HCT116 (cell line): ENCODE results near the gene HSPA12A. TPM values are rescaled to one million over a fixed set of nuclear protein-coding genes. Genes with fewer than 3 reads are reported as not detected.

Experiments
- ATAC-seq: fragments of 200-7000 bp; cut with Tn5 transposase; 2 replicates; pipeline ENCODE4 v1.9.1; 2020; ENCODE audit warnings: mild to moderate bottlenecking, moderate library complexity
- BruUV-seq: library from RNA; stranded (reverse); fragments of 400-500 nt; replicated peaks from 2 replicates; lab custom pipeline; 2021; lab: Mats Ljungman, UMichigan
- CTCF ChIA-PET: fragments of 300-600 bp; sonication (Branson Sonifier 250); formaldehyde crosslinking; loops from one replicate; lab custom pipeline; 2021; ENCODE audit warnings: antibody characterized with exemption; lab: Charles Lee
- POLR2A ChIA-PET: fragments of 300-600, 350-600 bp; sonication (Branson Sonifier 250); formaldehyde crosslinking; loops from one replicate; lab custom pipeline; 2021; ENCODE audit warnings: antibody characterized with exemption; lab: Charles Lee
- RAD21 ChIA-PET, 2 experiments: fragments of 300-600 bp; sonication (Branson Sonifier 250); formaldehyde crosslinking; loops; one replicate each; lab custom pipeline; 2023; ENCODE audit warnings: low total read pairs in 2 of 2; ENCODE audit not compliant: uncharacterized antibody in 2 of 2, unreplicated experiment in 2 of 2, low non-redundant PET in 1 of 2; lab: Charles Lee
- DNase-seq: peaks from one replicate; pipeline ENCODE4 v3.0.0-alpha.2; 2010; ENCODE audit warnings: low read depth, low spot score
- H2AFZ ChIP-seq: fragments of 200-600 bp; shearing (Covaris generic), sonication (generic); 2 replicates; pipeline ENCODE4 v1.6.1; 2017; ENCODE audit warnings: low read depth, mixed run types, mixed read lengths, antibody characterized with exemption, low read length; ENCODE audit not compliant: poor library complexity, severe bottlenecking
- H3K27ac ChIP-seq: 2 replicates; pipeline ENCODE4 v1.5.1; 2012; ENCODE audit warnings: low read depth, low read length
- H3K27me3 ChIP-seq: fragments of 200-600 bp; sonication (generic); 2 replicates; pipeline ENCODE4 v1.6.1; 2016; ENCODE audit warnings: mixed run types, low read length, mixed read lengths; ENCODE audit not compliant: insufficient read depth
- H3K36me3 ChIP-seq, 2 experiments: fragments of 200-500 bp in 1 of 2; fragments of 200-600 bp in 1 of 2; sonication (Bioruptor generic) in 1 of 2; sonication (generic) in 1 of 2; 2 replicates each; pipeline versions ENCODE4 v1.5.1 to v1.6.1; 2014 to 2016; ENCODE audit warnings: low read length in 2 of 2, inconsistent platforms in 1 of 2, mixed read lengths in 1 of 2, mixed run types in 1 of 2; ENCODE audit not compliant: insufficient read depth in 2 of 2, control insufficient read depth in 1 of 2
- H3K4me1 ChIP-seq, 2 experiments: fragments of 200-600 bp in 1 of 2; sonication (generic) in 1 of 2; 2 replicates each; pipeline versions ENCODE4 v1.5.1 to v1.6.1; 2012 to 2017; ENCODE audit warnings: low read length in 2 of 2, inconsistent platforms in 1 of 2, mild to moderate bottlenecking in 1 of 2, mixed read lengths in 1 of 2, mixed run types in 1 of 2, moderate library complexity in 1 of 2; ENCODE audit not compliant: insufficient read depth in 2 of 2, control insufficient read depth in 1 of 2
- H3K4me2 ChIP-seq: fragments of 200-600 bp; sonication (generic); 2 replicates; pipeline ENCODE4 v1.6.1; 2017; ENCODE audit warnings: mixed run types, low read length, mixed read lengths
- H3K4me3 ChIP-seq, 2 experiments: fragments of 200-600 bp in 1 of 2; sonication (generic) in 1 of 2; replicated peaks in 1 of 2; 2 replicates each; pipeline ENCODE4 v1.5.1; 2011 to 2016; ENCODE audit warnings: low read length in 2 of 2, control low read depth in 1 of 2, low read depth in 1 of 2, mild to moderate bottlenecking in 1 of 2, mixed read lengths in 1 of 2, mixed run types in 1 of 2
- H3K79me2 ChIP-seq: fragments of 200-600 bp; sonication (generic); 2 replicates; pipeline ENCODE4 v1.6.1; 2017; ENCODE audit warnings: mild to moderate bottlenecking, mixed run types, low read length, moderate library complexity, mixed read lengths; ENCODE audit not compliant: insufficient read depth
- H3K9ac ChIP-seq: fragments of 200-600 bp; sonication (generic); 2 replicates; pipeline ENCODE4 v1.6.1; 2016; ENCODE audit warnings: low read length, mixed read lengths
- H3K9me2 ChIP-seq: fragments of 200-600 bp; sonication (generic), shearing (Covaris generic); 2 replicates; pipeline ENCODE4 v1.6.1; 2017; ENCODE audit warnings: mixed run types, mild to moderate bottlenecking, moderate library complexity; ENCODE audit not compliant: insufficient read depth
- H3K9me3 ChIP-seq, 2 experiments: fragments of 200-500 bp in 1 of 2; fragments of 200-600 bp in 1 of 2; sonication (Bioruptor generic) in 1 of 2; sonication (generic) in 1 of 2; 2 replicates each; pipeline ENCODE4 v1.6.1; 2014 to 2017; ENCODE audit warnings: low read length in 2 of 2, mixed read lengths in 2 of 2, inconsistent platforms in 1 of 2, low read depth in 1 of 2, mild to moderate bottlenecking in 1 of 2, mixed run types in 1 of 2, moderate library complexity in 1 of 2; ENCODE audit not compliant: control insufficient read depth in 1 of 2, insufficient read depth in 1 of 2
- H4K20me1 ChIP-seq: fragments of 200-600 bp; sonication (generic), shearing (Covaris generic); 2 replicates; pipeline ENCODE4 v1.6.1; 2017; ENCODE audit warnings: mixed run types, mild to moderate bottlenecking, moderate library complexity; ENCODE audit not compliant: insufficient read depth
- ATF3 ChIP-seq: IDR thresholded peaks from 2 replicates; pipeline ENCODE4 v1.6.1; 2012
- CEBPB ChIP-seq: IDR thresholded peaks from 2 replicates; pipeline ENCODE4 v1.6.1; 2012; ENCODE audit warnings: low read depth
- EGR1 ChIP-seq: IDR thresholded peaks from 2 replicates; pipeline ENCODE4 v1.6.1; 2012; ENCODE audit warnings: low read depth
- ELF1 ChIP-seq: IDR thresholded peaks from 2 replicates; pipeline ENCODE4 v1.6.1; 2012; ENCODE audit warnings: low read depth, borderline replicate concordance
- EZH2 ChIP-seq: fragments of 200-600 bp; sonication (generic); IDR thresholded peaks from 2 replicates; pipeline ENCODE4 v1.6.1; 2017; ENCODE audit warnings: antibody characterized with exemption, mixed run types
- FOSL1 ChIP-seq: IDR thresholded peaks from 2 replicates; pipeline ENCODE4 v1.6.1; 2012; ENCODE audit warnings: low read depth
- POLR2A ChIP-seq: IDR thresholded peaks from 2 replicates; pipeline ENCODE4 v1.7.0; 2011; ENCODE audit warnings: borderline replicate concordance; ENCODE audit not compliant: insufficient read depth, insufficient read length; ENCODE audit errors: extremely low read depth
- RAD21 ChIP-seq: IDR thresholded peaks from 2 replicates; pipeline ENCODE4 v1.6.1; 2012; ENCODE audit warnings: low read depth, mild to moderate bottlenecking
- REST ChIP-seq: IDR thresholded peaks from 2 replicates; pipeline ENCODE4 v1.6.1; 2012; ENCODE audit warnings: low read depth
- SP1 ChIP-seq: IDR thresholded peaks from 2 replicates; pipeline ENCODE4 v1.6.1; 2012; ENCODE audit warnings: low read depth
- SRF ChIP-seq: IDR thresholded peaks from 2 replicates; pipeline ENCODE4 v1.6.1; 2012; ENCODE audit warnings: low read depth
- TCF7L2 ChIP-seq: IDR thresholded peaks from 2 replicates; pipeline ENCODE4 v1.7.0; 2011; ENCODE audit warnings: borderline replicate concordance, inconsistent platforms; ENCODE audit not compliant: insufficient read depth, insufficient read length; ENCODE audit errors: extremely low read depth
- ZFX ChIP-seq: fragments of 450-650 bp; IDR thresholded peaks from 2 replicates; pipeline ENCODE4 v1.6.1; 2017
- ZNF274 ChIP-seq: fragments of 200-500 bp; sonication (Bioruptor generic); IDR thresholded peaks from 2 replicates; pipeline ENCODE4 v1.6.1; 2014; ENCODE audit warnings: mild to moderate bottlenecking, low read depth, low read length, inconsistent platforms
- intact Hi-C: fragments of 100-400 bp; cut with micrococcal nuclease; formaldehyde crosslinking; loops from 2 replicates; pipeline ENCODE4 v1.10.0; 2022
- total RNA-seq: library from RNA; stranded (reverse); gene quantifications from one replicate; pipeline ENCODE4 v1.2.1, GENCODE V29; 2021; ENCODE audit not compliant: unreplicated experiment
- TF ChIP-seq, protein P1 (sequence below): IDR thresholded peaks from 2 replicates; pipeline ENCODE4 v1.6.1; 2011; ENCODE audit warnings: mild to moderate bottlenecking, low read length, moderate library complexity; ENCODE audit not compliant: insufficient replicate concordance; ENCODE audit errors: extremely low read depth
- TF ChIP-seq, protein P2 (sequence below), 3 experiments: fragments of 200-600 bp in 1 of 3; sonication (generic) in 1 of 3; IDR thresholded peaks in 2 of 3; conservative IDR thresholded peaks in 1 of 3; 2 replicates each; pipeline ENCODE4 v1.5.1; 2012 to 2017; ENCODE audit warnings: low read depth in 2 of 3, low read length in 2 of 3, antibody characterized with exemption in 1 of 3, borderline replicate concordance in 1 of 3, control low read depth in 1 of 3, mild to moderate bottlenecking in 1 of 3, mixed read lengths in 1 of 3, mixed run types in 1 of 3, moderate library complexity in 1 of 3; ENCODE audit not compliant: insufficient read depth in 1 of 3

The HSPA12A gene
- total RNA-seq, 1 experiment from 2014 or later = 19.8 TPM

DNA sequence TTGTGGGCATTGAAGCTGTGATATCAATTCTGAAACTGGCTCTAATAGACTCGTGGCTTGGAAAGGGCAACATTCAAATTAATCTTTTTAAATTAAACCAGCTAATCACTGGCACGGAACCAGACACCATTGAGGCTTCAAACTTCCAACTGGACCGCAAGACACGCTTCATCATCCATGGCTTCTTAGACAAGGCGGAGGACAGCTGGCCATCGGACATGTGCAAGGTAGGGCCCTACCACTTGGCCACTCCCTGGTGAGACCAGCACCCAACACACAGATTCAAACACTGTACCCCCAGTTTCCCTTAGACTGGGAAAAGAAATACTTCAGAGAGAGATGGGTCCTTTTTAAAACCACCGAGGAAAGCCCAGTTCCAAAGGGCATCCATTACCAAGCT, 116.5 kb downstream of the HSPA12A start:
- no peak overlapping the region for H3K4me2 ChIP-seq
- no peak overlapping the region for H3K4me3 ChIP-seq
- ATAC-seq = no peak
- no peaks in the 10 kb centered on the region for H3K79me2 ChIP-seq
- no peaks in the 10 kb centered on the region for H3K9me3 ChIP-seq
- CTCF ChIA-PET = interaction anchor here (1.1 to 4.6 kb wide), 3 partner anchors 162 to 550 kb away, joined by 3 to 37 read pairs (median 12); no protein-coding TSS in a partner anchor
- H3K9me2 ChIP-seq = no peaks in the 10 kb centered on the region
- H4K20me1 ChIP-seq = no peaks in the 10 kb centered on the region; the same call in 1 of the 2 replicates
- TF ChIP-seq ZFX (no peak), ELF1 (no peak), REST (no peak), SRF (no peak), SP1 (no peak), EZH2 (no peak), RAD21 (no peak), ATF3 (no peak), POLR2A (no peak), CEBPB (no peak), ZNF274 (no peak), FOSL1 (no peak), TCF7L2 (no peak), EGR1 (no peak)
- TF ChIP-seq, protein P1, sequence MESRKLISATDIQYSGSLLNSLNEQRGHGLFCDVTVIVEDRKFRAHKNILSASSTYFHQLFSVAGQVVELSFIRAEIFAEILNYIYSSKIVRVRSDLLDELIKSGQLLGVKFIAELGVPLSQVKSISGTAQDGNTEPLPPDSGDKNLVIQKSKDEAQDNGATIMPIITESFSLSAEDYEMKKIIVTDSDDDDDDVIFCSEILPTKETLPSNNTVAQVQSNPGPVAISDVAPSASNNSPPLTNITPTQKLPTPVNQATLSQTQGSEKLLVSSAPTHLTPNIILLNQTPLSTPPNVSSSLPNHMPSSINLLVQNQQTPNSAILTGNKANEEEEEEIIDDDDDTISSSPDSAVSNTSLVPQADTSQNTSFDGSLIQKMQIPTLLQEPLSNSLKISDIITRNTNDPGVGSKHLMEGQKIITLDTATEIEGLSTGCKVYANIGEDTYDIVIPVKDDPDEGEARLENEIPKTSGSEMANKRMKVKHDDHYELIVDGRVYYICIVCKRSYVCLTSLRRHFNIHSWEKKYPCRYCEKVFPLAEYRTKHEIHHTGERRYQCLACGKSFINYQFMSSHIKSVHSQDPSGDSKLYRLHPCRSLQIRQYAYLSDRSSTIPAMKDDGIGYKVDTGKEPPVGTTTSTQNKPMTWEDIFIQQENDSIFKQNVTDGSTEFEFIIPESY = no peak
- TF ChIP-seq, protein P2, sequence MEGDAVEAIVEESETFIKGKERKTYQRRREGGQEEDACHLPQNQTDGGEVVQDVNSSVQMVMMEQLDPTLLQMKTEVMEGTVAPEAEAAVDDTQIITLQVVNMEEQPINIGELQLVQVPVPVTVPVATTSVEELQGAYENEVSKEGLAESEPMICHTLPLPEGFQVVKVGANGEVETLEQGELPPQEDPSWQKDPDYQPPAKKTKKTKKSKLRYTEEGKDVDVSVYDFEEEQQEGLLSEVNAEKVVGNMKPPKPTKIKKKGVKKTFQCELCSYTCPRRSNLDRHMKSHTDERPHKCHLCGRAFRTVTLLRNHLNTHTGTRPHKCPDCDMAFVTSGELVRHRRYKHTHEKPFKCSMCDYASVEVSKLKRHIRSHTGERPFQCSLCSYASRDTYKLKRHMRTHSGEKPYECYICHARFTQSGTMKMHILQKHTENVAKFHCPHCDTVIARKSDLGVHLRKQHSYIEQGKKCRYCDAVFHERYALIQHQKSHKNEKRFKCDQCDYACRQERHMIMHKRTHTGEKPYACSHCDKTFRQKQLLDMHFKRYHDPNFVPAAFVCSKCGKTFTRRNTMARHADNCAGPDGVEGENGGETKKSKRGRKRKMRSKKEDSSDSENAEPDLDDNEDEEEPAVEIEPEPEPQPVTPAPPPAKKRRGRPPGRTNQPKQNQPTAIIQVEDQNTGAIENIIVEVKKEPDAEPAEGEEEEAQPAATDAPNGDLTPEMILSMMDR (IDR thresholded peaks at IDR 0.05 in 2 of 3, conservative IDR thresholded peaks at IDR 0.05 in 1 of 3; ENCODE audit: borderline replicate concordance in 1 of 3, insufficient read depth in 1 of 3, low read depth in 2 of 3, low read length in 2 of 3) = no peak
- TF ChIP-seq, all 23 proteins: peak for 0
- peaks cover 0 to 8% of the 10 kb centered on the region in 2 experiments; a peak in 1 of 4 replicates for H3K4me1 ChIP-seq
- RAD21 ChIA-PET = no interaction called here
- intact Hi-C loops = loop anchor here (2.0 kb wide), 1 partner anchor 551 kb away; no protein-coding TSS in a partner anchor
- no TSS peak for BruUV-seq
- POLR2A ChIA-PET = no interaction called here
- no peak overlapping the region for H3K9ac ChIP-seq
- H3K36me3 ChIP-seq = no peaks in the 10 kb centered on the region
- H2AFZ ChIP-seq = no peak overlapping the region
- no peak for DNase-seq
- no peaks in the 10 kb centered on the region for H3K27me3 ChIP-seq
- no peak overlapping the region for H3K27ac ChIP-seq
